GM12891 (cell line): ENCODE results near the gene ING3.

Experiments used
- POLR2A ChIP-seq: IDR thresholded peaks from 2 replicates; pipeline ENCODE4 v1.6.1; 2011; ENCODE audit warnings: low read depth, low read length, control low read depth
- POLR2AphosphoS5 ChIP-seq: IDR thresholded peaks from 2 replicates; pipeline ENCODE4 v1.6.1; 2011; ENCODE audit warnings: low read depth, low read length, control low read depth

DNA sequence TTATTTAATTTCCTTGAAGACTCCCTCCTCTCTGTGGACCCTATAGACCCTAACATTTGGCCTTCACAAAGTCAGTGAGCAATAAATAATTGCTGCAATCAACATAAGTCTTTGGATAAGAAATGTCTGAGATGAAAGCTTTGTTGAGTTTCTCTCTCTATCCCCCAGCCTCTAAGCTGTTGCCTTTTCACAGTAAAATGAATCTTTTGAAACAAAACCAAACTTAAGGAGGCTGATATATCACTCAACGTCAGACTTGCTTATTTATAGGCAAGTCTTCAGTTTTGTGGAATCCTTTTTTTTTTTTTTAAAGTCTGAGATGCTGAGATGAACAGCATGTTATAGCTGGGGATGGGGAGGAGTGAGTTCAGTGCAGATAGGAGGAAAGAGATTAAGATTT is 47.9 kb downstream of the ING3 start:
- TF ChIP-seq POLR2AphosphoS5 (no peak), POLR2A (no peak)
